Fibroblast of the aortic adventitia (primary cell): Measurements from ENCODE around the gene DPY19L3. TPM values are rescaled to one million over a fixed set of nuclear protein-coding genes. Genes with fewer than 3 reads are reported as not detected.

Source experiments
- DNase-seq: peaks from one replicate; pipeline ENCODE4 v3.0.0-alpha.2; 2010; ENCODE audit warnings: low read depth
- H3K4me3 ChIP-seq: 2 replicates; pipeline ENCODE4 v1.5.1; 2011; ENCODE audit warnings: low read depth, mild to moderate bottlenecking, control low read depth, low read length, moderate library complexity
- total RNA-seq: library from RNA; depleted of rRNA; stranded (reverse); fragments of >200 nt; gene quantifications from 2 replicates; pipeline ENCODE4 v1.2.3, GENCODE V29; 2012; ENCODE audit warnings: low replicate concordance
- TF ChIP-seq, protein P1 (sequence below): IDR thresholded peaks from 2 replicates; pipeline ENCODE4 v1.5.1; 2011; ENCODE audit warnings: mild to moderate bottlenecking, low read length, control low read depth, inconsistent platforms; ENCODE audit not compliant: insufficient read depth

DPY19L3 gene
- total RNA-seq, 1 donor: 36.2 TPM

DNA sequence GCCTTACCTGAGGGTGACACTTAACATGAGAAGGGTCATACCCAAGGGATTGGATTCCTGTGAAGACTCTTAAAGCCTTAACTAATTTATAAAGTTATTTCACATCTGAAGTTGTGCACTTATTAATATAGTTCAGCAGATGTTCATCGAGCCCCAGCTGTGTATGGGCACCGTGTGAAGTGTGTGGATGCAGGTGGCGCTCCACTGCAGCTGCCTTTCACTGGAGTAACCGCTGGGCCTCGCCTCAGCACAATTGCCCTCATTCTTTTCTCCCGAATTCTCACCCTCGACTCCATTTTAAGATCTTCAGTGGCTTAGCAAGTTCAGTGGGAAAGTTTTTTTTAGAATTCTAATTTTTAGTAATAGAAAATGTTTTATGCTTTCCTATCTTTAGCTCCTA lies 66.2 kb downstream of the DPY19L3 start:
- H3K4me3 ChIP-seq: no peak overlapping the region
- DNase-seq: no peak
- TF ChIP-seq, protein P1, sequence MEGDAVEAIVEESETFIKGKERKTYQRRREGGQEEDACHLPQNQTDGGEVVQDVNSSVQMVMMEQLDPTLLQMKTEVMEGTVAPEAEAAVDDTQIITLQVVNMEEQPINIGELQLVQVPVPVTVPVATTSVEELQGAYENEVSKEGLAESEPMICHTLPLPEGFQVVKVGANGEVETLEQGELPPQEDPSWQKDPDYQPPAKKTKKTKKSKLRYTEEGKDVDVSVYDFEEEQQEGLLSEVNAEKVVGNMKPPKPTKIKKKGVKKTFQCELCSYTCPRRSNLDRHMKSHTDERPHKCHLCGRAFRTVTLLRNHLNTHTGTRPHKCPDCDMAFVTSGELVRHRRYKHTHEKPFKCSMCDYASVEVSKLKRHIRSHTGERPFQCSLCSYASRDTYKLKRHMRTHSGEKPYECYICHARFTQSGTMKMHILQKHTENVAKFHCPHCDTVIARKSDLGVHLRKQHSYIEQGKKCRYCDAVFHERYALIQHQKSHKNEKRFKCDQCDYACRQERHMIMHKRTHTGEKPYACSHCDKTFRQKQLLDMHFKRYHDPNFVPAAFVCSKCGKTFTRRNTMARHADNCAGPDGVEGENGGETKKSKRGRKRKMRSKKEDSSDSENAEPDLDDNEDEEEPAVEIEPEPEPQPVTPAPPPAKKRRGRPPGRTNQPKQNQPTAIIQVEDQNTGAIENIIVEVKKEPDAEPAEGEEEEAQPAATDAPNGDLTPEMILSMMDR: no peak

DNA sequence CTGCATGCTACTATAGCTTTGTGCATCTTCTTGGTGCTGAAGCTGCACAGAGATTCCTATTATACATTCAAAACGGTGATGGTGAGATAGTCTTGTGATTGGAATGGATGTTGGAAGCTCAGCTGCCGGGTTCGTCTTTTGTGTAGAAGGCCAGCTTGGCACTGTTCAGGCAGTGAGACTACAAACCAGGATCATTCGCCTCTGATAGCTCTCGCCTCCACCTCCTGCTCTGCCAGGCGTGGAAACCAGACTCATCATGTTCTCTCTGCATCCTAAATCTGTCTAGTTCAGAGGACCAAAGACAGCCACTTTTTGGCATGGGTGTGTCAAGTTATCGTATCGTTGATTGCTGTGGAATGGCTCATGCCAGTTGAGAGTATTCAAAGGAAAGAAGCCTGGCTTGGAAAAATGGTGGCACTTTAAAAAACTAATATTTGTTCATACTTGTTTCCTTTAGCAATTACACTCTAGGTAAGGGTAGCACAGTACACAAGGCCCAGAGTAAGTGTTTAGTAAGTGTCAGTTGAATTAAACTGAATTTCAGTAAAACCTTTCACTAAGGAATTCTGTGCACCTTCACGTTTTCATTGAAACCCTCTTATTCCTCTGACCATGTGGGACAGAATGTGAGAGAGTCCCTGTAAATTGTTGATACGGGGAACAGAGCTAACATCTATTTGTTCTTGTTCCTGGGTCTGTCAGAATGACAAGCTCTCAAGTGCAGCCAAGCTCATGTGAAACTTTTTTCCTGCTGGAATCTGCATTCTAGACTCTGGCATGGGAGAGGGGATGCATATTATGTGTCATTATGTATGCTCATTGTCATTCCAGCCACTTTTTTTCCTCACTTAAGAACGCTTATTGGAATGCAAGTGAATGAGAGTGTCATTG lies 69.8 kb downstream of the DPY19L3 start:
- H3K4me3 ChIP-seq: no peak overlapping the region
- no peak for DNase-seq
- TF ChIP-seq, protein P1: no peak

DNA sequence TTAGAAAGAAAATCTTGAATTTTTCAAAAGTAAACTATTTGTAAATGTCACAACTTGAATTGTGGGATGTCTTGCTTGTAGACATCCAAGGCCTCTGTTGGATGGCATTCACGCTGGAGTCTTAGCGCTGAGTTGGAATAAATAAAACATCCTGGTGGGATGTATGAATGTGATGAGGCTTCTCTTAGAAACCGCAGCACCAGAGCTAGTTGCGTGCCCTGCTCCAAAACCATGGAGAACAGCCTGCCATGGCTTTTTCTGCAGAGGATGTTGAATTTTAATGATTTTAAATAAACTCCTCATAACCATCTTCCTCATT lies 70.4 kb downstream of the DPY19L3 start:
- TF ChIP-seq, protein P1: no peak
- no peak overlapping the region for H3K4me3 ChIP-seq
- no peak for DNase-seq

DNA sequence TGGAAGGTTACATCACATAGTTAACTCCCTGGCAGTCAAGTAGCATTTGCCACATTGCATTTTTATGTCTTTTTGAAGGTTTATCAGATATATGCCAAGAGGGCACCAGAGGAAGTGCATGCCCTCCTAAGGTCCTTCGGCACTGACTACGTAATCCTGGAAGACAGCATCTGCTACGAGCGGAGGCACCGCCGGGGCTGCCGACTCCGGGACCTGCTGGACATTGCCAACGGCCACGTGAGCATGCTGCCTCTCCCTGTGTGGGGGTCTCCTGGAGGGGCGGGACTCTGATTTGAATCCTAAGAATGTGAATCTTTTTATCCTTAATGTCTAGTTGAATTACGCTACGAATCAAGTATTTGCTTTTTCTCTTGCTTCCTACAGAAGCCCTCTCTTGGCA lies 74.8 kb downstream of the DPY19L3 start:
- TF ChIP-seq, protein P1: no peak
- no peak overlapping the region for H3K4me3 ChIP-seq
- DNase-seq: no peak

DNA sequence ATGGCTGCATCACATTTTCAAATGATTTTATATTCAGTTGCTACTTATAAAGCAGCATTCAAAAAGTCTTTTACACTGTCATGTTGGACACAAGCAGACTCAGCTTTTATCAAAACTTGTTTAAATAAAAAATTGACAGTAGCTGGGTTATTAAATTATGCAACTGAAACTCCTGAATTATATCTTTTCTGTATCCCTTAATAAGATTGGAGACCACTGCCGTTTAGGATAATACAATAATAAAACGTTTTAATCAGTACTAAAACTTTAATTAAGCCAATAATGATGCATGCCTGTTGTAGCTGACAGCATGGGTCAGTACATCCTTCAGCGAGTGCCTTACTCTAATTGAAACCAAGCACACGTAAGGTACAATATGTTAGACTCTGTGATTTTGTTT lies 78.0 kb downstream of the DPY19L3 start:
- DNase-seq: no peak
- TF ChIP-seq, protein P1: no peak
- H3K4me3 ChIP-seq: no peak overlapping the region

DNA sequence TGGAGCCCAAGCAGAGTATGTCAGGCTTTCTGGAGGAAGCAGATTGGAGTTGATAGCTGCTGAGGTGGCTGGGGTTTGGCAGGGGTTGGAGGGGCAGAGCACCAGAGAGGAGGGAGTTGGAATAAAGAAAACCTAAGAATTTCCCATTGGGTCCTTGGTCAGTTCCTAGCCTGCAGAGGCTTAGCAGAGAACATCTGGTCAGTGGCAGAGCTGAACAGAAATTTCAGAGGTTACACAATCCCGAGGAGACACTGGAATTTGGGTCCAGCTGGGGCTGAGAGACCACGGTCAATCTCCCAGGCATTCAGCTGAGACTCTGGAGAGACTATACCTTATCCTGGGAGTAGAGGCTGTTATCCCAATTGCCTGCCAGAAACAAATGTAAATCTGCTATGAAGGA lies 84.4 kb downstream of the DPY19L3 start:
- H3K4me3 ChIP-seq: no peak overlapping the region
- TF ChIP-seq, protein P1: no peak
- DNase-seq: no peak

DNA sequence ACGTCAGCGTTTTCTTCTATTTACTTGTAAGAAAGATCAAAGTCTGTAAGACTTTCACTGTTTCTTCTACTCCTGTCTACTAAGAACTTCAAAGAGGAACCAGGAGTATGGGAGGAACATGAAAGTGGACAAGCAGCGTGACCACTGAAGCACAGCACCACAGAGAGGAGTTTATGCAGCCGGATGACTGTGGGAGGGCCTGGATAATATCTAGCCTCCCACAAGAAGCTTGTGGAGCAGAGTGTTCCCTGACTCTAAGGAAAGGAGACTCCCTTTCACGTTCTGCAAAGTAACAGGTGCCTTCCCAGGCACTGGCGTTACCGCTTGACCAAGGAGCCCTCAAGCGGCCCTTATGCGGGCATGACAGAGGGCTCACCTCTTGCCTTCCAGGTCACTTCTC lies 91.8 kb downstream of the DPY19L3 start:
- no peak overlapping the region for H3K4me3 ChIP-seq
- TF ChIP-seq, protein P1: no peak
- DNase-seq: no peak
